Measurements from ENCODE around the gene MT1M.
A peak's percentile ranks its signal among the peaks of the same experiment; 100 is the strongest.

MT1M gene

DNA sequence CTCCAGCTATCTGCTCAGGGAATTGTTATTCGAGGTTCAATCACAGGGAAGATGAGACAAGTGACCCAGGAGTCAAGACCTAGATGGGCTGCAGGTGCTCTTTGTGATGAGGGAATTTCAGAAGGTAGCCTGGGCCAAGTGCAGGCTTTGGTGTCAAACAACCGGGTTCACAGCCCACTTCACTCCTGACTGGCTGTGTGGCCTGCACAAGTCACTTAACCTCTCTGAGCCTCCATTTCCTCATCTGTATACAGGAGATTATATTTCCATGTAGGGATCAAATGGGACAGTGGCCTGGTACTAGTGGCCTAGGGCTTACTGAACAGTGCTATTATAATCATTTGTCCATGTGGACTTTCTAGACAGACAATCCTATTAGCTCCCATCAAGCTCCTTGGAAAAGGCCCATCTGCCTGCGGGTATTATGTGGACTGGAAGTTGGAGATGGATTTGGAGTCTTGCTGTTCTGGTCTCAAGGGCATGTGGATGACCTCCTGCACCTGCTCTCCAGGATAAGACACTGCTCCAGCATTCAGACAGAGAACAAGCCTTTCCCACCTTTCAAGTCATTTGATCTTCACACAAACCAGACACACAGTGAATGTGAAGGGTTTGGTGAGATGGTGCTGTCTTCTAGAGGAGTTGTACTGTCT lies 46.7 kb downstream of the MT1M start:
- DNase-seq = no peak

DNA sequence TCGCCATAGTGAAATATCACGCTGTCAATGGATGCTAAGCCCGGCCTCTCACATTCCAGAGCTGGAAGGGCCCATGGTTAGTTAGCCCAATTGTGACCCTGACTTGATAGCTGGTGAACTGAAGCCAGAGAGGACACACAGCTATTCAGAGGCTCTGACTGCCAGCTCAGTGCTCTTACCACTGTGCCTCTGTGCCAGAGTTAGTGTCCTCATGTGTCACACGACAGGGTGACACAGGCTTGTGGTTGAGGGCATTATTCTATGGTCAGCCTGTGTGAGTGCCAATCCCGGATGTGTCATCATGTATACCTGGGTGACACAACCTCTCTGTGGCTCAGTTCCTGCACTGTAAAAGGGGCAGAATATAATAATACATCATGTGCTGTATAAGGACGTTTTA lies 47.4 kb downstream of the MT1M start:
- DNase-seq = no peak

DNA sequence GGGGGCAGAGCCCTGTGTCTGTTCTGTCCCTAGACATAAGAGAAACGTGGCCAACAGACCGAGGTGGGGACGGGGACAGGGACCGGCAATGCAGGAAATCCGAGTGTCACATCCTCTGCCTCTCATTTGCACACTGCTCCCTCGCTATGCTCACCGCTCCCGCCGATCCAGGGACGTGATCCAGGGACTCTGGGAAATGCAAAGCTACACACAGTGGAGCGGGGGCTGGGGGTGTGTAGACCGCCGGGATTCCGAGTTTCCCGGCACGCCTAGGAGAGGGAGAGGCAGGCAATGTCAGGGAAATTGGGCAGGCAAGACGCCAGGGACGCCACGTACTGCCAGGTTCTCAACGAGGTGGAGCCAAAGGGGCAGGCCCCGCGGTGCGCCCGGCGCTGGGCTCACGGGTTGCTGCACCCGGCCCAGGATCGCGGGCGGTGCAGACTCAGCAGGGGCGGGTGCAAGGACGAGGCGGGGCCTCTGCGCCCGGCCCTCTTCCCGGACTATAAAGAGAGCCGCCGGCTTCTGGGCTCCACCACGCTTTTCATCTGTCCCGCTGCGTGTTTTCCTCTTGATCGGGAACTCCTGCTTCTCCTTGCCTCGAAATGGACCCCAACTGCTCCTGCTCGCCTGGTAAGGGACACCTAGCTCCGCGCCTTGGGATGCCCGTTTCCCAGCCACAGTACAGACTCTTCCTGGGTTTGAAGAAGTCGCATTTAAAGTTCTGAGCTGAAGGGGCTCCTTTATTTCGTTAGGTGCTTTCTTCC lies 49.7 kb downstream of the MT1M start, which contains the start of gene MT1X:
Gene MT1X, plus strand, starts transcription at position 532 of the 764 bp plus-strand sequence. Its CDS starts 71 bp downstream, at position 603.
- DNase-seq = peak; percentile 86

DNA sequence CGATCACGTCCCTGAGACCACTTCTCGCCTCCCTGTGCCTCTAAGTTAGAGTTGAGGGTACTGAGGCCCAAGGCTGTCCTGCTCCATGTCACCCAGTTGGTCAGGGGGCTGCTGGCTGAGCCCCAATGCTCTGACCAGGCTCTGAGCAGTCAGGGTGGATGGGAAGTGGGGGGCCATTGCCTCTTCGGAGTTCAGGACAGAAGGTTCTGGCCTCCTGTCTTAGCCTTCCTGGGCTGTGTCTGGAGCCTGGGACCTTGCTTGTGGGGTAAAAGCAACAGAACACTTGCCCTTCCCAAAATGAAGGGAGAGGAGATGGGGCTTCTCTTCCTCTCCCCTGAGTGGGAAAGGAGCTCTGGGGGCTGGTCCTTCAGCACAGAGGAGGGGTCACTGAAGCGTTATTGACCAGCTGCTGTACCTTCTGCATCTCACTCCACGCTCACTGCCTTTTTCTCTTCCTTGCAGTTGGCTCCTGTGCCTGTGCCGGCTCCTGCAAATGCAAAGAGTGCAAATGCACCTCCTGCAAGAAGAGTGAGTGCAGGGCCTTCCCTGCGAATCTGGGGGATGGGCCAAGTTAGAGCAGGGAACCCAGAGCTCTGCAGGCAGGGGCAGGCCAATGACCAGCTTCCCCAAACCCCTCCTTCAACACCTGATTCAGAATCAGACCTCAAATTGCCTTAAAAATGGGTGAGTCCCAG lies 50.4 kb downstream of the MT1M start:
- DNase-seq = no peak

All from activated CD8-positive, alpha-beta memory T cell treated with anti-CD3 and anti-CD28 coated beads, Interleukin-2, amount 50 U/mL, for 4 hours (primary cell).